KG1 (cell line): ENCODE results near the gene ZDHHC19.
"Not testable (repeated sequence)": the region's sequence is repeated elsewhere in the genome, so short reads cannot be mapped to it uniquely, and the experiment has no call there.

Source experiments
- DNase-seq: peaks from one replicate; lab custom pipeline; 2025; lab: John Stamatoyannopoulos, UW

Gene ZDHHC19

GRCh38 chr3:196225086-196225485 is 13.9 kb upstream of the ZDHHC19 start:
- DNase-seq, result no peak

DNA sequence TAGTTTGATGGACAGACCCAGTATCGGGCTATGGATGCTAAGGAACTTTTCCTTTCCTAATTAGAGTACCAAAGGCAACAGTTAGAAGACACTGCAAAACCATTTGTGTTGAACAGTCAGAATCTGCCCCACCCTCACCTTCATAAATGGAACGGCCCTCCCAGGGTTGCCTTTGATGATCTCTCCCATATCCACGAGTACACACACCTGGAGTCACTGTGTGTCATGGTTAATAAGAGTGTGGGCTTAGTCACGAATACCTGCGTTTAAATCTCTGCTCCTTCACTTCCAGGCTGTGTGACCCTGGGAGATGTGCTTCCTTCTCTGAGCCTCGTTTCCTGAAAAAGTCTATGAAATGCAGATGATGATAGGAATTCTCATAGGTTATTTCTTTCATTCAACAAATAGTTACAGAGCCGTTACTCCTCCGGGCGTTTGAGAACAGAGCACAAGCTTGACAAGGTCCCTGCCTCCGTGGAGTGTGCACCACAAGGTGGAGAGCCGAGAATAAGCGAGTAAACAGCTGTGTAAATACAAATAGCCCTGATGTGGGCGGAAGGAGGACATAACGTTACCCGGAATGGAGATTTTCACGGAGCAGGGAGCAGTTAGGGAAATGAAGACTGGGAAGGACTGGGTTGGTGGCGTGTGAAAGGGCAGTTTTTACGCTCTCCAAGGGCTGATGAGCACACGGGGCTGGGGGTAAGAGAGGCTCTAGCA is 11.8 kb upstream of the ZDHHC19 start:
- DNase-seq, result no peak

DNA sequence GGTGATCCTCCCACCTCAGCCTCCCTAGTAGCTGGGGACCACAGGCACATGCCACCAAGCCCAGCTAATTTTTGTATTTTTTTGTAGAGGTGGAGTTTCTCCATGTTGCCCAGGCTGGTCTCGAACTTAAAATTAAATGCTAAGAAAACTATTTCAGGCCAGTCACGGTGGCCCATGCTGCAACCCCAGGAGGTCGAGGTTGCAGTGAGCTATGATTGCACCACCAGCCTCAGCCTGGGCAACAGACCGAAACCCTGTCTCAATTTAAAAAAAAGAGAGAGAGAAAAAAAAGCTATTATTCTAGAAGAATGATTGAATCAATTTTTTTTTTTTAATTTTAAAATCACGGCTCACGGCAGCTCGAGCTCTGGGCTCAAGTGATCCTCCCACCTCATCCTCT is 9.8 kb upstream of the ZDHHC19 start:
- DNase-seq, result no peak

- DNase-seq, result no peak
These were observed 9.4 kb upstream of the ZDHHC19 start for GRCh38 chr3:196220587-196220986.

DNA sequence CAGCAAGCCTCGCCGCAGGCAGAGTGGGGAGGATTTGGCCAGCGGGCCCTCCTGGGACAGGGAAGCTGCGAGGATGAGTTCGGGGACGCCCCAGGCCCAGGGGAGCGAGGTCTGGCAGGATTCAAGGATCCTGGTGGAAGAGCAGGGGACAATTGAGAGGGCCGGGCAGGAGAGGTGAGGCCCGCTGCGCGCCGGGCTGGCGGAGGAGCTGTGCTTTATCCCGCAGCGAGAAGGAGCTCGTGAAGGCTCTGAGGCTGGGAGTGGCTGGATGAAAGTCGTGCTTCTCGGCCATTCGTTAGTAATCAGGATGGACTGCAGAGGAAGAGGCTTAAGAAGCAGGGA is 8.7 kb upstream of the ZDHHC19 start:
- no peak for DNase-seq

DNA sequence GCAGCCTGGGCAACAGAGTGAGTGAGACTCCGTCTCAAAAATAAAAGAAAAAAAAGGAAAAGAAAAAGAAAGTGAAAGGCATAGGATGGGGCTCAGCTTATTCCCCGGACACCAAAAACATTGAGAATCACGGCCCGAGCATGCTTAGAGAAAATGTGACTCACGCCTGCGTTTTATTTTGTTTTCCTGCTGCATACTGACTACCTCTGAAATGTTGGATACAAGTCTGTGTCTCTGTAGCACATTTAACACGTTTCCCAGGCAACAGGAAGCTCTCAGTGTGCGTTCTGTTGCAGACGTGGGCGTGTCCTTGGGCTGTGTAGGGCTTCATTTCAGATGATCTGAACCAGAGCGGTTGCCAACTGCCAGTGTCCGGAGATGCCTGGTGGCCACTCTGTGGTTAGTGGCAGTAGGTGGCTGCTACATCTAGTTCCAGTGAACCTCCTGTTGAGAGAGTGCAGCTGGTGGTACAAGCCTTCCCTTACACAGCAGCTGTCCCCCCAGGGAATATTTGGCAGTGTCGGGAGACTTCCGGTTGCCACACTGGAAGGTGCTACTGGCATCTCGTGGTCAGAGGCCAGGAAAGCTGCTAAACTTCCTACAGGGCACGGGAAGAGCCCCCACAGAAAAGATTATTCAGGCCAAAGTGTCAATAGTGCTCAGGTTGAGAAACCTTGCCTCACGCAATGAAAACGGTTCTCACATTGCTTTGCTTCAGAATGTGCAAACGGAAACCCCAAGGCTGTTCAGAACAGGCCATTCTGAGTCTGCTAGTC is 8.2 kb upstream of the ZDHHC19 start:
- peak; percentile 35 for DNase-seq

- no peak for DNase-seq
These were observed 7.0 kb upstream of the ZDHHC19 start for GRCh38 chr3:196218155-196218712.

- DNase-seq, result no peak
These were observed 6.3 kb upstream of the ZDHHC19 start for GRCh38 chr3:196217307-196218154.

- no peak for DNase-seq
These were observed 5.5 kb upstream of the ZDHHC19 start for GRCh38 chr3:196216681-196217211.

GRCh38 chr3:196216089-196216564 is 4.9 kb upstream of the ZDHHC19 start, which contains the start of gene SLC51A:
SLC51A (plus strand) TSS chr3:196216534; CDS start chr3:196216713, 179 bp downstream.
- DNase-seq, result no peak

- DNase-seq, result no peak
These were observed 4.4 kb upstream of the ZDHHC19 start for GRCh38 chr3:196215493-196216020.

DNA sequence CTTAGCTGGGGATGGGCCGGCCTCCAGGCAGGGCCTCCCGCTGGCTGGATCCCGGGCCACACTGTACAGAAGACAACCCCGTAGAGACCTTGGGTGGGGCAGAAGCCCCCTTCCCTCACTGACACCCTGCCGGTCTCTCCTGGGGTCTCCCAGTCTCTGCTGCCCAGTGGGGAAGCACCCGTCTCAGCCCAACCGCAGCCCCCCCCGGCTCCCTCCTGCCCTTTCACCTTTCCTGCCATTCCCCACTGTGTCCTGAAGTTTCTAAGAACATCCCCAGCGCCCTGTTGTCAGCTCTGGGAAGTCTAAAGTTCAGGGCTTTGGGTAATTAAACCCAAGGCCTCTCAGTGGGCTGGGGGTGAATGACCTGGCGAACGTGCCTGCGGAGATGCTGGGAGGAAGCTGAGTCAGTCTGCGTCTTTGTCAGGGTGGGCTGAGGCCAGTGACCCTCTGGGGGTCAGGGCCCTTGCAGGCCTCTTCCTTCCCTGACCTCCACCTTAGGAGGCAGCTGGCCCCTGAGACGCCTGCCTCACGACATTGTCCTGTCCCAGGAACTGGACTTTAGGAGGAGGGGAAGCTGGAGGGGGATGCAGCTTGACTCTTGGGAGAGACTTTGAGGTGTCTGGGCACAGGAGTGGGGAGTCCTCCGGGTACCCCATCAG is 3.7 kb upstream of the ZDHHC19 start:
- no peak for DNase-seq

- DNase-seq, result not testable (repeated sequence)
These were observed 1.1 kb downstream of the ZDHHC19 start for GRCh38 chr3:196209944-196210672.

DNA sequence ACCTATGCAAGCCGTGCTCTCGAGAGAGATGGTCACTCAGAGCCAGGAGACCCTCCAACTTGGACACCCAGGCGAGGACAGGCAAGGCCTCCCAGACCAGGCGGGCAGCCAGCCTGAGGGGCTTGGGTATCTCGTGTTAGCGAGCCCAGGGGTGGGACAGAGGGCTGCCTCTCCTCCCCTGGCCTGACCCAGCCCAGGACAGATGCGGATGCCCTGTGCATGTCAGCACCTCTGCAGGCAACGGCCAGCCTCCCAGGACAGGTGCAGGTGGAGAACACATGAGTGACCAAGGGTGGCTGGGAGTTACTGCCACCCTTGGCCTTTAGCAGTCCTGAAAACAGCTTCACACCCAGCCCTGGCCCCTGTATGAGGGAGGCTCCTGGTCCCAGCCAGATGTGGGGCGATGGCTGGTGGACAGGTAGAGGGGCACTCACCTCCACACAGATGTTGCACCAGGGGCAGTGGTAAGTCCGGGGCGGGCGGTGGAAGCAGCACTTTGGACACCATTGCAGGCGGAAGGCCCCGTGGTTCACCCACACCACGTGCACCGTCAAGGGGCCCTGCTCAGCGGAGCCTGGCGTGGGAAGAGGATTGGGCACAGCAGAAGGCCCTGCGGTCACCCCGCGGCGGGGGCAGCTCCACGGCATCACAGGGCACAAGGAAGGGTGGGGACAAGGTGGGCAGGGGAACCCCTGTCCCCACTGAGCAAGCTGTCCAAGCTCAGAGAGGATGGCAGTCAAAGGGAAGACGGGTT is 2.1 kb downstream of the ZDHHC19 start:
- no peak for DNase-seq

DNA sequence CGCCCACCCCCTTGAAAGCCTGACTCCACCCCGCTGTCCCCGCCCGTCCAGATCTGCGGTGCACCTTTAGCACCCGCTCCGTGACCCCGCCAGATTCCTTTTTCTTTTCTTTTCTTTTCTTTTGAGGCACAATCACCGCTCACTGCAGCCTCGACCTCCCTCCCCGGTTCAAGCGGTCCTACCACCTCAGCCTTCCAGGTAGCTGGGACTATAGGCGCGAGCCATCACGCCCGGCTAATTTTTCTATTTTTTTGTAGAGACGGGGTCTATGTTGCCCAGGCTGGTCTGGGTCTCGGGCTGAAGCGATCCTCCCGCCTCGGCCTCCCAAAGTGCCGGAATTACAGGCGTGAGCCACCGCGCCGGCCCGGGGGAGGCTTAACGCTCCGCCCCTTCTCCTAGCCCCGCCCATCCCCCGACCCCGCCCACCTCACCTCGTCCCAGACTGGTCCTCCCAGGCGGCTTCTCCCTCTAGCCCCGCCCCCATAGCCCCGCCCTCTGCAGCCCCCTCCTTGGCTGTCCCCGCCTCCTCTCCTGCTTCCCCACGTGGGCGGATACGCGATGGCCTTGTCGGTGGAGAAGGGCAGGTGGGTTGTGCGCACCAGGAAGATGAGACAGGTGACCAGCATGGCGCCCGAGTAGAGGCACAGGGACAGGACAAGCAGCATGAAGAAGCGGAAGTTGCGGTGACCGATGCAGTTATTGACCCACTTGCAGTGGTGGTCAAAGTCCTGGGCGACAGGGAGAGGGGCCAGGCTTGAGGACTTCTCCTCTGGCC is 3.2 kb downstream of the ZDHHC19 start:
- no peak for DNase-seq

- DNase-seq, result no peak
These were observed 3.9 kb downstream of the ZDHHC19 start for GRCh38 chr3:196207159-196207832.

GRCh38 chr3:196205442-196206205 is 5.6 kb downstream of the ZDHHC19 start:
- not testable (repeated sequence) for DNase-seq
